HG02943 (cell line): ENCODE measurements around the gene ABHD8.

Experiments
- ATAC-seq: cut with Tn5 transposase; IDR thresholded peaks from one replicate; pipeline ENCODE4 v1.9.1; 2021; ENCODE audit warnings: mild to moderate bottlenecking, low read depth, moderate library complexity; ENCODE audit not compliant: unreplicated experiment

Gene ABHD8

GRCh38 chr19:17333611-17334413 is 30.6 kb upstream of the ABHD8 start:
- ATAC-seq = no peak

DNA sequence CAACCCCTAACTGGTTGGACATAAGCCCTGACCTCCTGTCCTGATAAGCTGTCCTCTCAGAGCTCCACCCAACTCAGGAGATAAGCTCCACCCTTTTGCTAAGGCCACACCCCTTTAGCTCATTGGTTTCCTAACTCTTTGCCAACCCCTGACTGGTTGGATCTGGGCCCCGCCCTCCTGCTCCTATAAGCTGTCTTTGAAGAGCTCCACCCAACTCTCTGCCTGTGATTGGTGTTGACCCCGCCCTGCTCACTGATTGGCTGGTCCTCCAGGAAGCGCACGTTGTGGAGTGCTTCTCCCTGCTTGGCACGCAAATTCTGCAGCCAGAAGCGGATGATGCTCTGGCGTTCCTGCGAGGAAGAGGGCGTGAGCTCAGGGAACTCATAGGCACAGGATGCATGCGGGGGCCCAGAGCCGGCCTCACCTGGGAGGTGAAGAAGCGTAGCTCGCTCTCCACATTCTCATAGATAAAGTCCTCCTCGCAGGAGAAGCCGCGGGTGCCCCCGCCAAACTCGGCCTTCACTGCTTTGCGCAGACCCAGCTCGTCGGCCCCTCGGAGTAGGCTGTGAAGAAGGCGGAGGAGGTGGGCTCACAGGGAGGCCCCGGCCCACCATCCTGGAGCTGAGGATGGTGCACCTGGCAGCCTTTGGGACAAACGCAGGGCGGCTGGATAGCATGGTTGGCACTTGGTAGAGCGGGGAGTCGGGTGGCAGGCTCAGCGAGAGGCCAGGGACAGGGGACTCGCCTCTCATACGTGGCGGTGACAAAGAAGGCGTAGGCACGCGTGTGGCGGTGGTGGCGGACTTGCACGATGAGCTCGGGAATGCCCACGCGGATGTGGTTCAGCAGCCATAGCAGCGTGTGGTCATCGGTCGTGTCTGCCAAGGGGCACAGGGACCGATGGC is 29.7 kb upstream of the ABHD8 start:
- no peak for ATAC-seq

DNA sequence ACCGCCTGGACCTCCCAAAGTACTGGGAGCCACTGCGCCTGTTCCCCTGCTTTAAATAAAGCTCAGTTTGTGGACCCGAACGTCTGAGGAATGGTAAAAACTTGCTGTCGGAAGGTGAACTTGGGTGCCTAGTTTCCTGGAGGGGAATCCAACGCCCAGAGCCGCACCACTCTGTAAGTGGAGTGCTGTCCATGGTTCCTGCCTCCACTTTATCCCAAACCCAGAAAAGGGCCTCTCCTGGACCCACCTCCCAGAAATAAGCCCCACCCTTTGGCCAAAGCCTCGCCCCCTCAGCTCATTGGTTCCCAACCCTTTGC is 29.1 kb upstream of the ABHD8 start:
- no peak for ATAC-seq

DNA sequence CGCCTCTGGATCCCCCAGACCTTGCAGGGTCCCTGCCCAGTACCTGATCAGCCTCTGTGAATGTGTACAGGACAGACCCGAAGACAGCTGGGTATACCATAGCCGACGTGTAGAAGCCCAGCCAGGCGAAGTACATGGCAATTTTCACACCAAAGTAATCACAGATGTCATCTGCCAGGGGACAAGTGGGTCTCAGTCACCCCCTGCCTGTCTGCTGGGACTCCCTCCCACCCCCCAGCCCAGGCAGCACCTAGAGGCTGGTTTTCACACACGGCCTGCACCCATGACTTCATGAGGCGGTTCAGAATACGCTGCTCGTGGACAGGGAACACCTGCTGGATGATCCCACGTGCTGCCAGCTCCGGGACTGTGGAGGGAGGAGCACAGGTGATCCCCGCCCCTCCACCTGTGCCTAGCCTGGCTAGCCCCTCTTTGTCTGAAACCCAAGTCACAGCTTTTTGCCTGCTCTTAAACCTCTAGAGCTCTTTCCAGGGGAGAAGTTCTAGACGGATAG is 27.9 kb upstream of the ABHD8 start:
- no peak for ATAC-seq

GRCh38 chr19:17330262-17331044 is 27.2 kb upstream of the ABHD8 start:
- no peak for ATAC-seq

DNA sequence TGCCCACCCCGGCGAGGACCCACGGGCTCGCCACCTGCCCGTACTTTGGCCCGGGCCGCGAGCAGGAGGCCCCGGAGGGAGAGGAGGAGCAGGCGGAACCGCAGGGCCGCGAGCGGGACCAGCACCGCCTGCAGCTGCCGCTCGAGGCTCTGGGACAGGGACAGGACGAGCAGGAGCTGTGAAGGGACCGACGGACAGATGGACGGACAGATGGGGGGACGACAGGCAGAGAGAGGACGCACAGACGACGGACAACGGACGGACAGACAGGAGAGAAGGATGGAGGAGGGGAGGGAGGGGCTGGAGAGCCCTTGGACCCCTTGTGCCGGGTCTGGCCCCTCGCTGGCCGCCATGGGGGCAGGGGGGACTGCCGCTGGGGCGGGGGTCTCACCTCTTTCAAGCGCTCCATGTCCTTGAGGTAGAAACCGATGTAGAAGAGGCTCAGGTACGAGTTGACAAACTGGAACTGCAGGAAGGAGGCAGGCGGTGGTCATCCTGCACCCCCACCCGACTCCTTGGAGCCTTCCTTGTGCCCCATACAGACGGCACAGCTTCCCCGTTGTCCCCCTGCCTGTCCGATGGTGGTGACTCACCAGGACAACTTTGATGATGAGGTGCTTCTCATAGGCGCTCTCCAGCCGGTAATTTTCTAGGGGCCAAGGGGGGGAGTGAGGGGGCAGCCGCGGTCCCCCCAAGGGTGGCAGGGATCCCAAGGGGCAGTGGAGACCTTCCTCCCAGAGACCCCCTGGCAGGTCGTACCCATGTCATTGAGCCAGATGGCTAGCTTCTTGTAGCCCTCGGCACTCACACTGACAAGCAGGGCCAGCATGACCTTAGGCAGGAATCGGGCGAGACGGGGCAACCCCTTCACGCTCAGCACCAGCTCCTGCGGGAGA is 26.4 kb upstream of the ABHD8 start:
- ATAC-seq = no peak

GRCh38 chr19:17328517-17329365 is 25.5 kb upstream of the ABHD8 start:
- no peak for ATAC-seq

GRCh38 chr19:17327654-17328516 is 24.7 kb upstream of the ABHD8 start:
- no peak for ATAC-seq

DNA sequence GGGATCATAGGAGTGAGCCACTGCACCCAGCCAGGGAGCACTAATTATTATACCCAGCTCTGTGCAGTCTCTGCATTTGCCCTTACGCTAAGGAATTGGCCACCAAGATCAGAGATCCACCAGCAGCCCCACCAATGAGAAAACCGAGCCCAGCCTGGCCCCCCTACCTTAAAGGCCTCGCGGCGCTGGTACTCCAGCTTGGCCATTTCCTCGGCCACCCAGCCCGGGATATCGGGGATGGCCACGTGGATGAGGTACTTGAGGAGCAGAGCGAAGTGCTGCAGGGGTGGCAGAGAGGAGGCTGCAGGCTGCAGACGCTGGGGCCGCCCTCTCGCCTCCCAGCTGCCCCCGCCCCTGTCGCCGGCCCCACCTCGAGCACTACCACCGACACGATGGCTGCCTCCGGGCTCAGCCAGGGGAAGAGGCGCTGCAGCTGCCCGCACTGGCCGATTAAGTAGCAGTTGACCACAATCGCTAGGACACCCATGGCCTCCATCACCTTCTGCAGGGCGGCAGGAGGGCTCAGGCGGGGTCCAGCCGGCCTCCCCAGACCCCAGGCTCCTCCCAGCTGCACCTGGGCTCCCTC is 23.9 kb upstream of the ABHD8 start:
- ATAC-seq = no peak

DNA sequence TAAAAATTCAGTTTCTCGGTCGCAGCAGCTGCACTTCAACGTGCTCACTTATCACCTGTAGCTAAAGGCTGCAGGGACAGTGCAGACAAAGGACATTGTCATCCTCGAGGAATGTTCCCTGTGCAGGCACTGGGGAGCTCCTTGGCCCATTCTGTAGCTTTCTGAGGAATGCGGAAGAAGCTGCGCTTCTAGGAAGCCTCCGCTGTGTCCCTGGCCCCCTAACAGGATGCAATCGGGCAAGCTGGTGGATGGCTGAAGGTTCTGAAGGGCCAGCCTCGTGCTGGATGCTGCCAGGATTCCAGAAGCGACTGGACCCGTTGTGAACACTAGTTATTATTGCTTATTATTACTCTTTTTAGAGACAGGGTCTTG is 23.4 kb upstream of the ABHD8 start:
- no peak for ATAC-seq

GRCh38 chr19:17325881-17326594 is 22.8 kb upstream of the ABHD8 start:
- ATAC-seq = no peak

DNA sequence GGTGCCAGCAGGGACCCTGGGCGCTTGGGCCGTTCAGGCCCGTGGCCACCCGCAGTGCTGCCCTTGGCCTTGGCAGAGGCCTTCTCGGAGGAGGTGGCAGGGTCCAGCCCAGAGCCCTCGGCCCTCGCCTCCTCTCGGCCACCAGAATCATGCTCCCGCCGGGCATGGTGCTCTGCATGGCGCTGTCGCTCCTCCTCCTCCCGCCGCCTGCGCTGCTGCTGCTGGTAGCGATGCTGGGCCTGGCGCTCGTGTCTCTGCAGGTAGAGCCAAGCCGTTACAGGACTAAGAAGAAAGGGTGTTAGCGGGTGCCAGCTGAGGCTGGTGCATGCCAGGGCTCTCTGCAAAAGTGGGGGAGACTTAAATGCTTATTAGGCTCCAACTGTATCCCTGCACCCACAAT is 21.9 kb upstream of the ABHD8 start:
- ATAC-seq = no peak

DNA sequence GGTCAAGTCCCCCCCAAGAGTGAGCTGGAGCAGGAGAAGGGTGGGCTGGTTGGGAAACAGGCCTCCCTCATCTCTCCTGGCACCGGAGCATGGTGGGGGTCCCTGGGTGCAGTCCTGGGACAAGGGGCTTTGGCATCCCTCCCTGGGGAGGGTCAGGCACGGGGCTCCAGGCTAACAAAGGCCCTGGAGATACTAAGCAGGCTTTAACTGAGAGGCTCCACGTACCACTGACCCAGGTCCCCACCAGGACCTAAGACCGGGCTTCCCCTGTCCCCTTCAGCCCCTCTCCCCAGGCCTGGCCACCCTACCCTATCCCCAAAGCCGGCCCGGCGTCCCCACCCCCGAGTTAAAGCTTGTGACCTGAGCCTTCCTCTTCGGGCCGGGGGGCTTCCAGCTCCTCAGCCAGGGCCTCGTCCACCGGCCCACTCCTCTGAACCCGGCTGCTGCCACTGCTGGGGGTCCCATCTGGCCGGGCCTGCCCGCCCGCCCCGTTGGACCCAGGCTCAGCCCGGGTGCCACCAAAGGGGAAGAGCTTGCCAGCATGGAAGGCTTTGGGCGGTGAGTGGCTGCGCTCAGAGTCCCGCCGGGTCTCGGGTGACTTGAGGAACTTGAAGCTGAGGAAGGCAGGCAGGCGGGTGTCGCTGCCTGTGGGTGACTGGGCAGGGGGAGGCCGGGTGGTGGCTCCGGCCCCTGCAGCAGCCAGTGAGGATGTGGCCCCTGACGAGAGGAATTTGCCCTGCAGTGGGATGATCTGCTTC is 21.3 kb upstream of the ABHD8 start:
- ATAC-seq = no peak

DNA sequence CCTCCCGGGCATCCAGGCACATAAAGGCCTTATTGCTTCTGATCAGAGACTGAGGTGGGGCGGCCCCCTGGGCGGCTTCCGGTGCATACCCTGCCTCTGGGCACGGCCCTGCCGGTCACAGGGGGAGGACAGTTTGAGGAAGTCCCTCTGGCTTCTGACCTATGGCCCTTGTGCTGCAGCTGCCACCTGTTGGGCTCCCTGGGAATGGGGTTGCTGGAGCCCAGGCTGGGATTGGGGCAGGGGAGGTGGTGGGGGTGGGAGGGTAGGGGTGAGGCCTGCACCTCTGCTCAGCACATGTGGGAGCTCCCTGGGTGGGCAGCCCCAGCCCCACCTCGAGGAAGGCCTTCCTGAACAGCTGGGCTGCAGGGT is 20.7 kb upstream of the ABHD8 start:
- no peak for ATAC-seq

DNA sequence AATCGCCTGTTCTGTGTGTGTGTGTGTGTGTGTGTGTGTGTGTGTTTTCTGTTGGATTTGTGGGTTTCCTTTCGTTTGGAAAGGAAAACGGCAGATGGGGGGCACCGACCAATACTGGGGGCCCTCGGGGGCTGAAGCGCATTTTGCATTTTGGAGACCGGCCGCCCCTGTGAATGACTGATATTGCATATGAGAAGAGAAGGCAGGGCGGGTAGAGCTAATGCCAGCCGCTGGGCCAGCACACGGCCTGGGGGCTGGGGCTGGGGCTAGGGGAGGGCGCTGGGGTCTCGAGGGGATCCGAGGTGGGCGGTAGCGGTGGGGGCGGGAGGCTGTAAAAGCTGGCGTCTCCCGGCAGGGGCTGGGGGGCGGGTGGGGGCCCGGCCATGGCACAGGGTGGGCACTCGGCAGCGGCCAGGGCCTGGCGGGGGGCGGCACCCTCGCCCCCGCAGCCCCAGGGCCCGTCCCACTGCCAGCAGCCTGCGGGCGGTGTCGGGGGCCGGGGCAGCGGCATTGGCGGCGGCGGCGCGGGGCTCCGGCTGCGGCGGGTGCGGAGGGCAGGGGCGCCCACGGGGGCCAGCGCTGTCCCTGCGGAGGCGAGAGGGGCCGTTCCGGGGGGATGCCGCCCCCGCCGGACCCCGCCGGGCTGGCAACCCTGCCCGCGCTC is 20.2 kb upstream of the ABHD8 start:
- ATAC-seq = no peak

DNA sequence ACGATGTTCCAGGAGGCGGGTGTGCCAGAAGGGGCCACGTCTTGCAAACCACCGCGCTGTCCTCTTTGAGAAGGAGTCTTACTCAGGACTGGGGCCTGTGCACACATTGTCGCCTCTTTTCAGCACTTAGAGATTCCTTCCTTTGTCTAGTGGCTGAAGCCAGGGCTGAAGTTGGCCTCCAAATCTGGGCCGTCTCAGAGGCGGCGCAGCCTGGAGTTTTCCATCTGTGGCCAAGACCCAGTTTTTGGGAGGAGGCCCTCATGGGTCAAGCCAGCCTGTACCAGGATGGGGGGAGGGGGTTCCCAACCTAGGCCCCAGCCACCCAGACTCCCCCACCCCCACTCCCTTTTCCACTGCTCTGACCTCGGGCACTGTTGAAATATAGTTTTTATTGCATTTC is 19.6 kb upstream of the ABHD8 start:
- no peak for ATAC-seq
